ENCODE data around the gene CAMKK1. TPM values are rescaled to one million over a fixed set of nuclear protein-coding genes. Genes with fewer than 3 reads are reported as not detected.

The CAMKK1 gene
- total RNA-seq, 2 donors from 2014 or later: 1.8 to 4.7 TPM

- no peaks in the 10 kb centered on the region for H3K27me3 ChIP-seq (replicated peaks; ENCODE audit: insufficient read depth)
- H3K27ac ChIP-seq: no peak overlapping the region
- H3K4me1 ChIP-seq (ENCODE audit: control insufficient read depth in 1 of 2, low read depth in 2 of 2): peaks cover 9 to 33% of the 10 kb centered on the region in 2 donors
- ATAC-seq (ENCODE audit: insufficient number of reproducible peaks, low FRiP score, low read depth) (no peak), DNase-seq (ENCODE audit: low spot score) (no peak)
- no peak overlapping the region for H3K4me3 ChIP-seq
- no peaks in the 10 kb centered on the region for H3K9me3 ChIP-seq
- TF ChIP-seq, protein P1, sequence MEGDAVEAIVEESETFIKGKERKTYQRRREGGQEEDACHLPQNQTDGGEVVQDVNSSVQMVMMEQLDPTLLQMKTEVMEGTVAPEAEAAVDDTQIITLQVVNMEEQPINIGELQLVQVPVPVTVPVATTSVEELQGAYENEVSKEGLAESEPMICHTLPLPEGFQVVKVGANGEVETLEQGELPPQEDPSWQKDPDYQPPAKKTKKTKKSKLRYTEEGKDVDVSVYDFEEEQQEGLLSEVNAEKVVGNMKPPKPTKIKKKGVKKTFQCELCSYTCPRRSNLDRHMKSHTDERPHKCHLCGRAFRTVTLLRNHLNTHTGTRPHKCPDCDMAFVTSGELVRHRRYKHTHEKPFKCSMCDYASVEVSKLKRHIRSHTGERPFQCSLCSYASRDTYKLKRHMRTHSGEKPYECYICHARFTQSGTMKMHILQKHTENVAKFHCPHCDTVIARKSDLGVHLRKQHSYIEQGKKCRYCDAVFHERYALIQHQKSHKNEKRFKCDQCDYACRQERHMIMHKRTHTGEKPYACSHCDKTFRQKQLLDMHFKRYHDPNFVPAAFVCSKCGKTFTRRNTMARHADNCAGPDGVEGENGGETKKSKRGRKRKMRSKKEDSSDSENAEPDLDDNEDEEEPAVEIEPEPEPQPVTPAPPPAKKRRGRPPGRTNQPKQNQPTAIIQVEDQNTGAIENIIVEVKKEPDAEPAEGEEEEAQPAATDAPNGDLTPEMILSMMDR (IDR thresholded peaks at IDR 0.05): no peak
- H3K36me3 ChIP-seq: no peaks in the 10 kb centered on the region
These were observed 3.5 kb upstream of the CAMKK1 start for GRCh38 chr17:3896108-3896967.

DNA sequence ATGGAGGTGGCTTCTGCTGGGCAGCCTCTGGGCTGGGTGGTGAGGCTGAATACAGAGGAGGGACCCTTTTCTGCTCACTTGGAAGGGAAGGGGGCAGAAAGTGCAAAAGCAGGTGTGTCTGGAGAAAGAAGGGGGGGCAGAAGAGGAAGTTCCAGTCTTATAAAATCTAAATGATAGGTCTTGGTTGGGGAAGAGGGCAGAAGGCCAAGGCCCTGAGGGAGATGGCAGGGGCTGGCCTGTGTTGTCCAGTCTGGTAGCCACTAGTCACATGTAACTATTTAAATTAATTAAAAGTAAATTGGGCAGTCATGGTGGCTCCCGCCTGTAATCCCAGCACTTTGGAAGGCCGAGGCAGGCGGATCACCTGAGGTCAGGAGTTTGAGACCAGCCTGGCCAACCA is 2.5 kb upstream of the CAMKK1 start:
- TF ChIP-seq, protein P1 (IDR thresholded peaks at IDR 0.05): no peak
- DNase-seq (ENCODE audit: low spot score) (no peak), ATAC-seq (ENCODE audit: insufficient number of reproducible peaks, low FRiP score, low read depth) (no peak)
- H3K4me1 ChIP-seq (ENCODE audit: control insufficient read depth in 1 of 2, low read depth in 2 of 2): peaks cover 17 to 43% of the 10 kb centered on the region in 2 donors
- H3K9me3 ChIP-seq: no peaks in the 10 kb centered on the region
- no peak overlapping the region for H3K4me3 ChIP-seq
- no peaks in the 10 kb centered on the region for H3K36me3 ChIP-seq
- H3K27me3 ChIP-seq (replicated peaks; ENCODE audit: insufficient read depth): no peaks in the 10 kb centered on the region
- H3K27ac ChIP-seq: no peak overlapping the region

GRCh38 chr17:3894911-3895343 is 2.1 kb upstream of the CAMKK1 start:
- H3K9me3 ChIP-seq: no peaks in the 10 kb centered on the region
- no peak for DNase-seq (ENCODE audit: low spot score)
- no peak for ATAC-seq (ENCODE audit: insufficient number of reproducible peaks, low FRiP score, low read depth)
- peaks cover 19 to 47% of the 10 kb centered on the region in 2 donors for H3K4me1 ChIP-seq (ENCODE audit: control insufficient read depth in 1 of 2, low read depth in 2 of 2)
- no peaks in the 10 kb centered on the region for H3K36me3 ChIP-seq
- TF ChIP-seq, protein P1 (IDR thresholded peaks at IDR 0.05): no peak
- H3K4me3 ChIP-seq: no peak overlapping the region
- H3K27ac ChIP-seq: no peak overlapping the region
- no peaks in the 10 kb centered on the region for H3K27me3 ChIP-seq (replicated peaks; ENCODE audit: insufficient read depth)

DNA sequence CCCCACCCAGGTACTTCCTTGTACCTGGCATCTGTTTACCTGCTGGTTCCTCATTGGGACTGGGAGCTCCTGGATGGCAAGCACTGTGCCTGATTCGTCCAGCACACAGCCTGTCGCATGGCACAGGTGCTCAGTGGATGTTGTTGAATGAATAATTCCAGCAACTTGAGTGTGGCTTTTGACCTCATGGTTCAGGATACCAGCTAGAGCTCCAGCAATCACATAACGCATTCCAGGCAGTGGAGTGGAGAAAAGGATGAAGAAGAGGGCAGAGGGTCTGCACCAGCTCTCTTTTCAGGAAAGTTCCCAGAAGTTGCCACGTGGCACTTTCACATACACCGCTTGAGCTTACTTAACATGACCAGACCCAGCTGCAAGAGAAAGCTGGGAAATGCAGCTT is 1.3 kb upstream of the CAMKK1 start:
- Histone ChIP-seq H3K27me3 (replicated peaks; ENCODE audit: insufficient read depth) (no peaks in the 10 kb centered on the region), H3K27ac (peak overlapping the region in 1 of 2 donors; percentile 12), H3K4me3 (no peak overlapping the region), H3K9me3 (no peaks in the 10 kb centered on the region), H3K36me3 (no peaks in the 10 kb centered on the region), H3K4me1 (ENCODE audit: control insufficient read depth in 1 of 2, low read depth in 2 of 2) (peaks cover 23 to 55% of the 10 kb centered on the region in 2 donors)
- TF ChIP-seq, protein P1 (IDR thresholded peaks at IDR 0.05): no peak
- DNase-seq (ENCODE audit: low spot score): no peak
- no peak for ATAC-seq (ENCODE audit: insufficient number of reproducible peaks, low FRiP score, low read depth)

DNA sequence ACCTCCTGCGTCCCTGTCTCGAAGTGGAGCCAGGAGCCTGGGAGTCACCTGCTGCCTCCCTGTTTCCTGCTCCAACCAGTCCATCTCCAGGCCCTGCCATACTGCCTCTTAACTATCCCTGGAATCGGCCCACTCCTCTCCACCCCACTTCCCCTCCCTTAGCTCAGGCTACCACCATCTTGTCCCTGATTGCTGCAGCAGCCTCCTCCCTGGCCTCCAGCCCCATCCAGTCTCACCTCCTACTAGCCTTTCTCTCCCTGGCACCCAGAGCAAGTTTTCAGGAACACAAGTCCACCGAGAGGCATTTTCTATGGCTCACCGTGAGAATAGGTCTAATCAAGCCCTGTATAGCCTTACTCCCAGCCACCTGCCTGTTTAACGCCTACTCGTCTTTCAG is 865 bp upstream of the CAMKK1 start:
- ATAC-seq (ENCODE audit: insufficient number of reproducible peaks, low FRiP score, low read depth) (no peak), DNase-seq (ENCODE audit: low spot score) (no peak)
- H3K27ac ChIP-seq: peak overlapping the region in 1 of 2 donors; percentile 65
- H3K4me1 ChIP-seq (ENCODE audit: control insufficient read depth in 1 of 2, low read depth in 2 of 2): peaks cover 23 to 60% of the 10 kb centered on the region in 2 donors
- no peaks in the 10 kb centered on the region for H3K27me3 ChIP-seq (replicated peaks; ENCODE audit: insufficient read depth)
- no peaks in the 10 kb centered on the region for H3K36me3 ChIP-seq
- H3K4me3 ChIP-seq: peak overlapping the region; percentile 91
- TF ChIP-seq, protein P1 (IDR thresholded peaks at IDR 0.05): no peak
- no peaks in the 10 kb centered on the region for H3K9me3 ChIP-seq

All from thoracic aorta (tissue), 2 donors.